Measurements from ENCODE around the gene SGTA.

Gene SGTA

DNA sequence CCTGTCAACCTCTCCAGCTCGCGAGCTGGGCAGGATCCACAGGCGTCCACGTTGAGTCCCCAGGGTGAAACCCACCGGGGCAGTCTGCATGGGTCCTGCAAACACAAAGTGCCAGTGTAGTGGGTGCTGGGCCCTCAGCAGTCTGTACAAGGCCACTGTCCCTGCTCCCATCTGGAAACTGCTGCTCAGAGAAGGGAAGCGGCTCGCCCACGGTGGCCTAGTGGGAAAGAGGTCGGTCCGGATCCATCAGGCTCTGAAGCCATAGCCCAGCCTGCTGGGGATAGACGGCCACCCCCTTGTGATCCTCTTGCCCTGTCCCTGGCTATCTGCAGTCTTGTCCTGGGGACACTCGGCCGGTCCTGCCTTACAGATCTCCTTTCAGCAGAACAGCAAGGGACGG is 59.3 kb downstream of the SGTA start:
- H3K4me1 Mint-ChIP-seq, result peaks cover 5% of the 10 kb centered on the region
- ATAC-seq, result no peak

DNA sequence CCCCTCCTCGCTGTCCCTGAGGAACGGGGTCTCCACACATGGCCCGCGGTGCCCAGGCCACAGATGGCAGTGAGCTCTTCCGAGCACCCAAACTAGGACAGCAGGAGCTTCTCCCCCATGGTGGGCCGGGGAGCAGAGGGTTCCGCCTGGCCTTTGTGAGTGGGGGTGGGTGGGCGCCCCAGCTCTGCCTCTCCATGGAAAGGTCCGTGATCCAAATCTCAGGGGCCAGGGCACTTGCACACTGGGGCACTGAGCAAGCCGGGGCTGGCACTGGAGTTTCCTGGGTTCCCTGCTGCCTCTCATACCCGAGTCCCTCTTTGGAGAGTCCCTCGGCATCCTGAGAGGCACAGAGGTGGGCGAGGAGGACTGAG is 59.7 kb downstream of the SGTA start:
- H3K9me3 Mint-ChIP-seq, result no peaks in the 10 kb centered on the region
- H3K27ac Mint-ChIP-seq, result no peak overlapping the region
- no peak overlapping the region for H3K4me3 Mint-ChIP-seq

More for the DNA sequence above, 59.3 kb downstream of the SGTA start:
- DNase-seq (ENCODE audit: low spot score in 2 of 2), result no peak
- Mint-ChIP-seq H3K4me3 (no peak overlapping the region), H3K27ac (no peak overlapping the region), H3K9me3 (no peaks in the 10 kb centered on the region), H3K36me3 (no peaks in the 10 kb centered on the region)

DNA sequence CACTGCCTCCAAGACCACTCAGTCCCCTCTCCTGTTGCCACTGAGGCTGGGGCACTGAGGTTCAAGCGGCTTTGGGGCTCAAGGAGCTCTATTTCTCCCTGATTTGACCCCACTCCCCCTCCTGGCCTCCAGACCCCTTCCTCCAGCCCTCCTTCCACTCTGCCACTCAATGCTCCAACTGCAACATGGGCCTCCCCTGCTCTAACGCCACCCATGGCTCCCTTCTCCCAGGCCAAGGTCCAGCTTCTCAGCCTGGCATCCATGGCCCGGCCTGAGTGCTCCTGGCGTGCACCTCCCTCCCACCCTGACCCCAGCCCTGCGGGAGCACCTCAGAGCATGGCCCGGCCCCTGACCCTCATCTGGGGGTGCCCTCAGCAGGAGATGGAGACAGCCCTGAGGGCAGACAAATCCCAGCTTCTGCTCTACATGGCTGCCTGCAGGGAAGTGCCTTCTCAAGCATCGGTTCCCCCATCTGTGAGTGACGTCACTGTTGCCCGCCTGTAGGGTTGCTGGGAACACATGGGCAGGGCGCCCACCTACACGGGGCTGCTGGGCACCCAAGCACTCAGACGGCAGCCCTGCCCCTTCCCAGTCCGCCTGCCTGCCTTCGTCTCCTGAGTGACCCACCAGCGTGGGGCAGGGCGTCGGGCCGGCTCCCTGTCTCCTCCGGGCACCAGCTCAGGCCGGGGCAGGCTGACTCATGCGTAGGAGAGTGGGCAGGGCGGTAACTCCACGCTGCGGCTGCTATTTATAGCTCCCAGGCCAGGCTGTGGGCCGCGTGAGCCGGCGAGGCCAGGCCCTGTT is 60.3 kb downstream of the SGTA start:
- H3K4me1 Mint-ChIP-seq, result peaks cover 5% of the 10 kb centered on the region
- ATAC-seq (no peak), DNase-seq (ENCODE audit: low spot score in 2 of 2) (no peak)
- peak overlapping the region; percentile 11 for H3K4me3 Mint-ChIP-seq
- no peaks in the 10 kb centered on the region for H3K9me3 Mint-ChIP-seq
- no peaks in the 10 kb centered on the region for H3K36me3 Mint-ChIP-seq
- no peak overlapping the region for H3K27ac Mint-ChIP-seq

More for the DNA sequence above, 59.7 kb downstream of the SGTA start:
- Mint-ChIP-seq H3K4me1 (peaks cover 5% of the 10 kb centered on the region), H3K36me3 (no peaks in the 10 kb centered on the region)
- no peak for DNase-seq (ENCODE audit: low spot score in 2 of 2)
- no peak for ATAC-seq

DNA sequence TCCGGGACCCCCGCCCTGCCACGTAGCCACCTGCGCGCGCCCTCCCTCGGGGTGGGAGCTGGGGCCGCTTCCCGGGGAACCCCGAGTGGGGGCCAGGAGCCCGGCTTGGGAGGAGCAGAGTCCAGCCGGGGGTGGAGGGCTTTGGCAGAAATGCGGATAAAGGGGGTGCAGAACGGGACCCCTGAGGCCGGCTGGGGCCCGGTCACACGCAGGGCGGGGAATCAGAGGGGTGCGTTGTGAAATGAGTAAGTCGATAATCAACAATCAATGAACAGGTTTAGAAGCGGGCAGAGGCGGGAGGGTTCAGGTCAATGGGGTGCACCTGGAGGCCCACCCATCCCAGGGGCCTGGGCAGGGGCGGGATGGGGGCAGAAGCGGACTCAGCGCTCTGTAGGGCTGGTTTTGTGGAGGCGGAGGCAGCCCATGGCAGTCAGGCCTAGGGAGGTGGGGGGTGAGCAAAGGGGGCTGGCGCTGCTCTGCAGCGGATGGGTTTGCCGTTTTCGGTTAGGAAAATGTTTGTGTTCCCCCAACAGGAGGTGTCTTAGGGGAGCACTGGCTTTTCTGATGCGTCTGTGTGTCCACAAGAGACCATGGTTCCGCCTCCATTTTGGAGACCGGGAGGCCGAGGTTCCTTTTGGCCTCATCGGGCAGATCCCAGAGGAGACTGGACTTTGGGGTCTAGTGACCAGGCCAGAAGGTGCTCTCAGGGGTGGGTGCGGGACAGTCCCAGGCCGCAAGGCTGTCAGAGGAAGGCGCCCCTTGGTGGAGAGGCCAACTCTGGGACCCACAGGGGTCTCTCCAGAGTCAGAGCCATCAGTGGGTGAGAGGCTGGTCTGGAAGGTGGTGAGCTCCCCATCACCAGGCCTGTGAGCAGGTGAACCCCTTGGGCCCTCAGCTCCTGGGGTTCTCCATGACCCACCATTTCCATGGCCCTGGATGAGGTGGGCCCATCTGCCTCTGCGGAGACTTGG is 61.2 kb downstream of the SGTA start:
- no peak overlapping the region for H3K27ac Mint-ChIP-seq
- H3K36me3 Mint-ChIP-seq, result no peaks in the 10 kb centered on the region
- H3K4me3 Mint-ChIP-seq, result peak overlapping the region; percentile 43
- H3K4me1 Mint-ChIP-seq, result peaks cover under 1% of the 10 kb centered on the region
- H3K9me3 Mint-ChIP-seq, result no peaks in the 10 kb centered on the region
- ATAC-seq, result no peak
- DNase-seq (ENCODE audit: low spot score in 2 of 2), result no peak

DNA sequence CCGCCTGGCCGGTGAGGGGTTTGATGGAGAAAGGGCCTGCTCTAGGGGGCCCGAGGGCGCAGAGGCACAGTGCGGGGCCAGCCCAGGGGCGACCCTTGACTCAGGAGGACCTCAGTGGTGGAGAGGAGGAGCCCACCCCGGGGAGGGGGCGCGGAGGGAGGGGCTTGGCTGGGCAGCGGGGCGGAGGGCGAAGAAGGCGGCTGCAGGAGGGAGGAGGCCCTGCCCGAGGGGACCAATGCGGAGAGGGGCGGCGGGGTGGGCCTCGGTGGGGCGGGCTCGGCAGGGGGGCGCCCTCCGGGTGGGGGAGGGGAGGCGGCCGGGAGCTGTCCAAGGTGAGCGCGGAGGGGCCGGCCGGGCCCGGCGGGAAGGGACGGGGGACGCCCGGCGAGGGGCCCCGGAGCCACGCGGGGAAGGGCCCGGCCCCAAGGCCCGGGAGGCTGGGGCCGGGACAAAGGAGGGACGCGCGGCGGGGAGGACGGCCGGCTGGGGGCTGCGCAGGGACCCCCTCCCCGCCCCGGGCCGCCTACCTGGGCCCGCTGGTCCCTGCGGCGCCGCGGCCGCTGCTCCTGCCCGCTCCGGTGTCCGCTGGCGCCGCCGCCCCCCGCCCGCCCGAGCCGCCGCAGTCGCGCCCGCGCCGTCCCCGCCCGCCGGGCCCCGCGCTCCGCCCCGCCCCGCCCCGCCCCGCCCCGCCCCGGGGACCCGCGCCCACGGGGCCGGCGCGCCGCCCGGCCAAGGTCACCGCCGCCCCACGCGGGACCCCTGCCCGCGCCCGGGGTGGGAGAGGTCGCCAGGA is 62.1 kb downstream of the SGTA start, which contains the start of gene DIRAS1:
DIRAS1 (minus strand) TSS at position 596 of the 793 bp plus-strand sequence. CDS start 3,566 bp downstream, outside the sequence.
- no peaks in the 10 kb centered on the region for H3K36me3 Mint-ChIP-seq
- H3K4me3 Mint-ChIP-seq, result peak within 1 kb of the TSS; percentile 43
- no peak within 1 kb of the TSS for H3K27ac Mint-ChIP-seq
- DNase-seq (ENCODE audit: low spot score in 2 of 2) (no peak), ATAC-seq (no peak)
- H3K9me3 Mint-ChIP-seq, result peaks cover under 1% of the 10 kb centered on the region
- no peaks in the 10 kb centered on the region for H3K4me1 Mint-ChIP-seq

DNA sequence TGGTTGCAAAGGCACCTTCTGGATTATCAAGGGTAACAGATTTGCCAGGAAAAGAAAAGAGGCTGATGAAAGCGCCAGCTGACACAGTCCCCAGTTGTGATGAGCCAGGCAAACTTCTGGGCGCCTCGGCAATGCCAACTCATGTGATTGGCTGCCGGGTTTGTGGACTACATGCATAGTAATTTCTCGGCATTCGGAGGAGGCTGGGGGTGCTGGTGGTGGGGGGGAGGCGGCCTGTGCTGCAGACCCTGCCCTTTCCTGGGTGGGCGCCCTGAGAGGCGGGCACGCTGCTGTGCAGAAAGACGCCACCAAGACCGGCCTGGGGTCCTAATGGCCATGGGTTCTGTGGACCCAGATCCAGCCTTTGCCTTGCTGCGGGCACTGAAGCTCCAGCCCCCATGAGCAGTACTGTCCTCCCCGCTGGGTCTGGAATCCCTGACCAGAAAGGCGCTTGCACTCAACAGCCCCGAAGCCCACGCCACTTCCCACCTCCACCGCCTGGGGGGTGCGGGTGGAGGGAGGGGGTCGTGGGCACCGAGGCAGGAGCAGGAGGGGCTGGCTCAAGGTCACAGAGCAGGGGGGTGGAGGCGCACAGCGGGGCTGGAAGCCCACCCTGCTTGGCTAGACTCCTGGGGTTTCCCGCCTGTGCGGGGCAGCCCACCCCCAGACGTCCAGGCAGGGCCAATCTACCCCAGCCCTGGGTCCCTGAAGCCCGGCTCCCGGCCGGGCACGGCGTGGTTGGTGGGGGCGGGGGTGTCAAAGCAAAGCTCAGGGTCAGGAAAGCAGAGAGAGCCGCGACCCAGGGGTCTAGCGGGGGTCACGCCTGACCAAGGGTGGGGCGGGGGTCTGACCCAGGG is 62.9 kb downstream of the SGTA start:
- no peaks in the 10 kb centered on the region for H3K36me3 Mint-ChIP-seq
- H3K4me1 Mint-ChIP-seq, result no peaks in the 10 kb centered on the region
- H3K9me3 Mint-ChIP-seq, result peaks cover 3% of the 10 kb centered on the region
- DNase-seq (ENCODE audit: low spot score in 2 of 2) (no peak), ATAC-seq (no peak)
- H3K4me3 Mint-ChIP-seq, result peak overlapping the region; percentile 24
- no peak overlapping the region for H3K27ac Mint-ChIP-seq

DNA sequence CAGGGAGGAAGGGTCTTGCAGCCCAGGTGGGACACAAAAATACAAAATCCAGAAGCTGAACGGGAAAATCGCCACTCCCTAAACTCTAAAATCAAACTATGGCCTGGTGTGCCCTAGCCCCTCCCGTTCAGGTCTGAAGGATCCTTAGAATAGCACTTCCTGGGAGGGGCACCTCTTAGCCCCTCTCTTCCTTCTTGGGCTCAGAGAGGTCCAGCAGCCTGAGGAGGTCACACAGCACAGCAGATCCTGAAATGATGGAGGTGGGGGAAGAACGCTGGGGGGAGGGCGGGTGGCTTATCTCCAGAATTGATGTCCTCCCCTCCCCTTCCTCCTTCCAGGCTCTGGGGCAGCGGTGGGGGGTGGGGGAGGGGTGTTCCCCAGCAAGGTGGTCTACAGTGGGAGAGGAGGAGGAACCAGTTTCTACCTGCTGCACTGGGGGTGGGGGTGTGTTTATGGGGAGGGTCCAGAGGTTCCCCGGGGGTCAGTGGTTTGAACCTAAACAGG is 63.8 kb downstream of the SGTA start:
- DNase-seq (ENCODE audit: low spot score in 2 of 2) (no peak), ATAC-seq (no peak)
- H3K4me3 Mint-ChIP-seq, result peak overlapping the region; percentile 24
- no peaks in the 10 kb centered on the region for H3K4me1 Mint-ChIP-seq
- peaks cover 3% of the 10 kb centered on the region for H3K9me3 Mint-ChIP-seq
- no peak overlapping the region for H3K27ac Mint-ChIP-seq
- no peaks in the 10 kb centered on the region for H3K36me3 Mint-ChIP-seq

DNA sequence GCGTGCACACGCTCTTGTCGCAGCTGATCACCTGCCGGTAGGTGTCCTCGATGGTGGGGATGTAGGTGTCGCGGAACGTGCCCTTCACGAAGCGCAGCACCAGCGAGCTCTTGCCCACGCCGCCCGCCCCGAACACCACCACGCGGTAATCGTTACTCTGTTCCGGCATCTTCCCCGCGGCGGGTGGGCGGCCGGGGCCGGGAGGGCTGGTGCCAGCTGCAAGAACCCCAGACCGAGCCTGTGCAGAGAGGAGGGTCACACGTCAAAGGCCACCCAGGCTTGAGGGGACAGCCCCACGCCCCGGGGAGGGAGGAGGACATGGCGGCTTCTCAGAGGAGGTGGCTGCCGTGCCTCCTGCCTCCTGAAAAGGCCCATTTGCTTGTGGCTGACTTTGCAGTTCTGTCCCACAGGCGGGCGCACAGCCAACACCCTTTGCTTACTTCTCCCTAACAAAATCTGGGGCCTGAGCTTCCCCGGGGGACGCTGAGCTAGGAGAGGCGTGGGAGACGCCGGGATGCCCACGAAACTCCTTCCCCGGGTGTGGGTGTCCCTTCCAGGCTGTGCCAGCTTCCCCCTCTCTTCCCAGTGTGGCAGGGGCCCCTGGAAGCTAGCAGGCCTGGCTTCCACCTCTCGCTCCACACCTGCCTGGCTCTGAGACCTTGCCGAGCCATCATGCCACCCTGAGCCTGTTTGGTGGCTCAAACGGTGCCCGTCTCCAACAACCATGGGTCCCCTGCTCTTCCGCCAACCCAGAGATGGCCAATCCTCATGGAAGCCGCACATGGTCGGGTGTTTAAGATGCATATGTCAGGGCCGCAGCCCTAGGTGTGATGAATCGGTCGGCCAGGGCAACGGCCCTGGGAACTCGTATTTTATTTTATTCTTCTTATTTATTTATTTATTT is 65.2 kb downstream of the SGTA start:
- peak; percentile 25 for ATAC-seq
- Mint-ChIP-seq H3K9me3 (peaks cover 3% of the 10 kb centered on the region), H3K27ac (no peak overlapping the region), H3K4me1 (no peaks in the 10 kb centered on the region), H3K36me3 (no peaks in the 10 kb centered on the region), H3K4me3 (no peak overlapping the region)
- no peak for DNase-seq (ENCODE audit: low spot score in 2 of 2)

DNA sequence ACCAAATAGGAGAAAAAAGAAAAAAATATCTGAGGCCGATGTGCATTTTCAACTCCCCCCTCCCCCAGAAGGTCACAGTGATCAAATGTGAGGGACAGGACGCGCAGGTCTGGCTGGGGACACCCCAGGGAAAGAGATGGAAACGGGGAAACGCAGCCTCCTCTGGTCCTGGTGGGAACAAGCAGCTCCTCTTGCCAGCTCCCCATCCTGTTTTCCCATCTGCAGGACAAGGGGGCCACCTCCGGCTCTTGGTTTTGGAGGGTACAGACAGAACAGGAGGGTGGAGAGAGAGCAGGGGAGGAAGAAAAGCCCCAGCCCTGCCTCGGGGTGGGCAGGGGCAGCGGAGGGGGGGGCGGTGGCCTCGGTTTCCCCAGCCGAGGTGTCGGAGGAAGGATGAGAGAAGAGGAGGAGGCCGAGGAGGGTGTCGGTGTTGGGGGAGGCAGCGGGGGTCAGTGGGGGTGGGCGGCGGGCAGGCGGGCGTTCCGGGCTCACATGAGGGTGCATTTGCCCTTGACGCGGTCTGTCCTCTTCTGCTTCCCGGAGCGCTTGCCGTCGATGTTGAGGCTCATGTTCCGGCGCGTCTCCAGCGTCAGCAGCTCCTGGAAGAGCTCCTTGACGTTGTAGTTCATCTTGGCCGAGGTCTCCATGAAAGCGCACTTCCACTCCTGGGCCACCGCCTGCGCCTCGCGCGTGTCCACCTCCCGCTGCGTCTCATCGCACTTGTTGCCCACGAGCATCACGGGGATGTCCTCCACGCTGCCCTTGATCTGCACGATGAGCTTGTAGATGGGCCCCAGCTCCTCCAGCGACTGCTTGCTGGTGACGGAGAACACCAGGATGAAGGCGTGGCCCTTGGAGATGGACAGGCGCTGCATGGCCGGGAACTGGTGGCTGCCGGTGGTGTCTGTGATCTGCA is 66.1 kb downstream of the SGTA start:
- peaks cover under 1% of the 10 kb centered on the region for H3K4me1 Mint-ChIP-seq
- no peak for DNase-seq (ENCODE audit: low spot score in 2 of 2)
- peaks cover 3% of the 10 kb centered on the region for H3K9me3 Mint-ChIP-seq
- no peaks in the 10 kb centered on the region for H3K36me3 Mint-ChIP-seq
- no peak overlapping the region for H3K4me3 Mint-ChIP-seq
- ATAC-seq, result no peak
- H3K27ac Mint-ChIP-seq, result no peak overlapping the region

DNA sequence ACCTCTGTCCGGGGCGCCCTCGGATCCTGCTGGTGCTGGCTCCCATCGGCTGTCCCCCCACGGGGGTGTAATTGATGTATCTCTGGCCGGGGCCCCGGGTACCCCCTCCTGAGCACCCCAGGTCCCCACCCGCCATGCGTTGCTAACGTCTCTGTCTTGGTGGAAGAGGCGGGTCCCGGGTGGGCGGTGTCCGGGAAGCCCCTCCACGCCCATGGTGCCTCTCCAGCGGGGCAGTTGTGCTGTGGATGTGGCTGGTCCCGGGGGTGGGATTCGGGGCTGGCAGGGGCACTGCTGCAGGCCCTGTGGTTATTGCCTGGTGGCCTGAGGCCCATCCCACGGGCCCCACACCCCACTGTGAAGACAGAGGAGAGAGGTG is 66.8 kb downstream of the SGTA start:
- Mint-ChIP-seq H3K27ac (no peak overlapping the region), H3K4me3 (no peak overlapping the region), H3K4me1 (peaks cover 8% of the 10 kb centered on the region), H3K9me3 (peaks cover 3% of the 10 kb centered on the region), H3K36me3 (no peaks in the 10 kb centered on the region)
- no peak for ATAC-seq
- no peak for DNase-seq (ENCODE audit: low spot score in 2 of 2)

DNA sequence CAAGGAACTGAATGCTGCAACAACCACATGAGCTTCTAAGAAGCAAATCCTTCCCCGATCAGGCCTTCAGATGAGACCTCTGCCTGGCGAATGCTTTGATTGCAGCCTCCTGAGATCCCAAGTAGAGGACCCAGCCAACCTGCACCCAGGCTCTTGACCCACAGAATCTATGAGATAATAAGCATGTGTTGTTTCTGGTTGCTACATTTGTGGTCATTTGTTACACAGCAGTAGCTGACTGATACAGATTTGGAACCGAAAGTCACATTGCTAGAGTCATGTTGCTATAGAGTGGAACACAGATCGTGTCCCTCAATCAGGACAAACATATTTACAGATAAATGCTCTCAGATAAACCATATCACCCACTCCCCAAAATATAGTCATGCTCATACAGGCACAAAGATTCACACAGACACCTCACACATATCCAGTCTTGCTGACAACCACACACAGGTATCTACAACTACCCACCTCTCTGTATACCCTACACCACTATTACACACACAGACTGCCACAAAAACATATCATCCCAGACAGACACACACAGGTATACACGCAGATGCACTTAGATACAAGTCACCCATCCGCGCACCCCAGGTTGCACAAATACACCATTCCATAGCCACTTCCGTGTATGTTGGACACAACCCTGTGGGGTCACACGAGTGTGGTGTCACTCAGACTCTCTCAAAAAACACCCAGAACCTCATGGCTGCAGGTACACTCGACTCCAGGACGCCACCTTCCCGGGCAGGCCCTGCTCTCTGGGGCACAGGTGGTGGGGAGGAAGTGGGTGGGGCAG is 67.4 kb downstream of the SGTA start:
- H3K27ac Mint-ChIP-seq, result no peak overlapping the region

More for the DNA sequence above, 67.4 kb downstream of the SGTA start:
- no peak for DNase-seq (ENCODE audit: low spot score in 2 of 2)
- Mint-ChIP-seq H3K9me3 (peaks cover 3% of the 10 kb centered on the region), H3K4me3 (no peak overlapping the region), H3K4me1 (peaks cover 8% of the 10 kb centered on the region), H3K36me3 (no peaks in the 10 kb centered on the region)
- no peak for ATAC-seq

Measured in stimulated activated effector memory CD8-positive, alpha-beta T cell treated with anti-CD3 and anti-CD28 coated beads, Interleukin-12 subunit alpha, Interleukin-12 subunit beta, amount 100 ng/mL, for 72 hours (primary cell).